Stimulated activated CD8-positive, alpha-beta memory T cell treated with anti-CD3 and anti-CD28 coated beads, Interleukin-12 subunit alpha, Interleukin-12 subunit beta, amount 100 ng/mL, for 24 hours (primary cell): ENCODE data around the gene CLCNKB.
"Not testable (repeated sequence)": the region's sequence is repeated elsewhere in the genome, so short reads cannot be mapped to it uniquely, and the experiment has no call there.

ENCODE experiments used
- DNase-seq: peaks from one replicate; pipeline ENCODE4 v3.0.0-alpha.2; 2020; ENCODE audit errors: extremely low read depth

The CLCNKB gene

GRCh38 chr1:16033103-16033632, 10.4 kb upstream of the CLCNKB start:
- DNase-seq = not testable (repeated sequence)

- DNase-seq = not testable (repeated sequence)
These were observed 7.1 kb upstream of the CLCNKB start for GRCh38 chr1:16036461-16036860.

GRCh38 chr1:16038620-16038912, 5.0 kb upstream of the CLCNKB start:
- no peak for DNase-seq

- not testable (repeated sequence) for DNase-seq
These were observed 3.7 kb upstream of the CLCNKB start for GRCh38 chr1:16039871-16040270.

GRCh38 chr1:16041200-16041599, 2.4 kb upstream of the CLCNKB start:
- no peak for DNase-seq

GRCh38 chr1:16042096-16042495, 1.5 kb upstream of the CLCNKB start:
- DNase-seq = no peak

- DNase-seq = not testable (repeated sequence)
These were observed 928 bp upstream of the CLCNKB start for GRCh38 chr1:16042654-16043053.

GRCh38 chr1:16043950-16044349, 368 bp downstream of the CLCNKB start:
- DNase-seq = no peak

- DNase-seq = no peak
These were observed 3.3 kb downstream of the CLCNKB start for GRCh38 chr1:16046842-16047241.

GRCh38 chr1:16047791-16048475, 4.4 kb downstream of the CLCNKB start:
- DNase-seq = no peak

GRCh38 chr1:16048573-16049189, 5.1 kb downstream of the CLCNKB start:
- DNase-seq = peak; percentile 16

- DNase-seq = no peak
These were observed 6.7 kb downstream of the CLCNKB start for GRCh38 chr1:16050328-16050727.

GRCh38 chr1:16051039-16051438, 7.5 kb downstream of the CLCNKB start:
- no peak for DNase-seq

- DNase-seq = not testable (repeated sequence)
These were observed 8.4 kb downstream of the CLCNKB start for GRCh38 chr1:16051949-16052348.

GRCh38 chr1:16053781-16054502, 10.4 kb downstream of the CLCNKB start:
- DNase-seq = no peak

GRCh38 chr1:16054598-16055540, 11.3 kb downstream of the CLCNKB start:
- DNase-seq = no peak

GRCh38 chr1:16055613-16056520, 12.3 kb downstream of the CLCNKB start:
- peak; percentile 58 for DNase-seq

GRCh38 chr1:16056521-16056912, 12.9 kb downstream of the CLCNKB start:
- DNase-seq = not testable (repeated sequence)

- DNase-seq = not testable (repeated sequence)
These were observed 13.8 kb downstream of the CLCNKB start for GRCh38 chr1:16057314-16057915.
